Measurements from ENCODE around the gene TMEM158.

TMEM158 gene

DNA sequence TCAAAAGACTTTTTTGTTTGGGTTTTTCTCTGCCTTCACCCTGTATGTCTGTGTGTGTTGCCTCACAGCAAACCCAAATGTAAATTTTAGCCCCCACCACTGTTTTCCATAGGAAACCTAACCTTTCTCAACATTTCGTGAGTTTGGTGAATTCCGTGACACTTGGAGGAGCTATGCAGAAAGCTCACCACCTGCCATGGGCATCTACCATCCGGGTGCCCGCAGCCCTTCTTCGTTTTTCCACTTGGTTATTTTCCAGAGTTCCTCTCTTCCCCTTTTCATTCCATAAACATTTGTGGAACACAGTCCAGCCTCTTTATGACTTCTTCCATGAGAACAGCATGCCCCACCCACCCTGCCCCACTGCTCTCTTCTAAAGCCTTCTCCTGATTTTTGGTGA is 31.3 kb downstream of the TMEM158 start:
- TF ChIP-seq, protein P1, sequence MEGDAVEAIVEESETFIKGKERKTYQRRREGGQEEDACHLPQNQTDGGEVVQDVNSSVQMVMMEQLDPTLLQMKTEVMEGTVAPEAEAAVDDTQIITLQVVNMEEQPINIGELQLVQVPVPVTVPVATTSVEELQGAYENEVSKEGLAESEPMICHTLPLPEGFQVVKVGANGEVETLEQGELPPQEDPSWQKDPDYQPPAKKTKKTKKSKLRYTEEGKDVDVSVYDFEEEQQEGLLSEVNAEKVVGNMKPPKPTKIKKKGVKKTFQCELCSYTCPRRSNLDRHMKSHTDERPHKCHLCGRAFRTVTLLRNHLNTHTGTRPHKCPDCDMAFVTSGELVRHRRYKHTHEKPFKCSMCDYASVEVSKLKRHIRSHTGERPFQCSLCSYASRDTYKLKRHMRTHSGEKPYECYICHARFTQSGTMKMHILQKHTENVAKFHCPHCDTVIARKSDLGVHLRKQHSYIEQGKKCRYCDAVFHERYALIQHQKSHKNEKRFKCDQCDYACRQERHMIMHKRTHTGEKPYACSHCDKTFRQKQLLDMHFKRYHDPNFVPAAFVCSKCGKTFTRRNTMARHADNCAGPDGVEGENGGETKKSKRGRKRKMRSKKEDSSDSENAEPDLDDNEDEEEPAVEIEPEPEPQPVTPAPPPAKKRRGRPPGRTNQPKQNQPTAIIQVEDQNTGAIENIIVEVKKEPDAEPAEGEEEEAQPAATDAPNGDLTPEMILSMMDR (IDR thresholded peaks at IDR 0.05; ENCODE audit: insufficient read depth, low read length, poor library complexity, severe bottlenecking): no peak
- TF ChIP-seq EZH2phosphoT487 (conservative IDR thresholded peaks at IDR 0.05; ENCODE audit: low read length): no peak
- H2AFZ ChIP-seq (ENCODE audit: low read depth, low read length, severe bottlenecking): no peak overlapping the region
- no peaks in the 10 kb centered on the region for H3K27me3 ChIP-seq (ENCODE audit: low read length)
- no peaks in the 10 kb centered on the region for H3F3A ChIP-seq (ENCODE audit: insufficient read depth)
- no peaks in the 10 kb centered on the region for H3K9me2 ChIP-seq (replicated peaks; ENCODE audit: insufficient read depth, low read length)
- H3K4me3 ChIP-seq (ENCODE audit: insufficient read depth, low read length, poor library complexity, severe bottlenecking): no peak overlapping the region
- H3K9me3 ChIP-seq (ENCODE audit: insufficient read depth, low read length): no peaks in the 10 kb centered on the region
- no peaks in the 10 kb centered on the region for H3K36me3 ChIP-seq (ENCODE audit: low read length)
- no peak overlapping the region for H3K27ac ChIP-seq (ENCODE audit: low read depth, low read length)
- H3K9ac ChIP-seq (ENCODE audit: low read length): no peak overlapping the region
- no peaks in the 10 kb centered on the region for H4K20me1 ChIP-seq (ENCODE audit: low read depth, low read length)
- H3K4me2 ChIP-seq (ENCODE audit: low read depth, low read length, poor library complexity, severe bottlenecking): no peak overlapping the region
- H3K79me2 ChIP-seq (ENCODE audit: insufficient read depth, low read length): no peaks in the 10 kb centered on the region

DNA sequence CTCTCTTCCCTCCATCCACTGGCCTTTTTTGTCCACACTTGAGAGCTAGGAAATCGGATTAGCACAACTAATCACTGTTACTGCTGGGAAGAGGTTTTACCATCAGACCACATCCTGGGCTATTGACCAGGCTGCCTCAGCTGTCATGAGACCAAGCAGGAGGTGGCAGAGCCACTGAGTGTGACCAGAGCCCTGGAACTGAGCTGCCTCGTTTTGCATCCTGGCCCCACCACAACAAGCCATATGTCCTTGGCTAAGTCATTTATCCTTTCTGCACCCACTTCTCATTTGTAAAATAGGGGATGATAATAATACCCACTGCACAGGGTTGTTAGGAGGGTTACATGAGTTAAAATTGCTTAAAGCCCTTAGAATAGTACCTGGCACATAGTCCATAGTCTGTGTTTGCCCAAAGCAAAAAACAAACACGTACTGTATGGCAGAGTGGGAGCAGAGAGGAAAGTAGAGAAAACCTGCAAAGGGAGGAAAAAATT is 34.1 kb downstream of the TMEM158 start:
- no peak overlapping the region for H2AFZ ChIP-seq (ENCODE audit: low read depth, low read length, severe bottlenecking)
- no peaks in the 10 kb centered on the region for H4K20me1 ChIP-seq (ENCODE audit: low read depth, low read length)

DNA sequence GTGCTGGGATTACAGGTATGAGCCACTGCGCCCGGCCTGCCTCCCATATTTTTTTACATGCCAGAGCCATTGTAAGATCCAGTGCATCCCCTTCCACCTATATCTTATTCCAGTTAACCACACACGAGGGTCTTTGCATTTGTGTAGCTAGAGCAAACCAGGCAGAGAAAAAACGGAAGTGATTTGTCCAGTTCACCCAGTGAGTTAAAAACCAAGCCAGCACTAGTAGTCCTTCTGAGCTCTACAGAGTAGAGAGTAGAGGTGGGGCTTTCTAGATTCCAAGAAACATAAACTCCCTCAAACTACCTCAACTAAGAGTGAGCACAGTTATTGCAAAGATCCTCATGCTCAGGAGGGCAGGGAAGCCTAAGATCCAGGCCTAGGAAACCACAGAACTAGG is 34.7 kb downstream of the TMEM158 start:
- H3K4me3 ChIP-seq (ENCODE audit: insufficient read depth, low read length, poor library complexity, severe bottlenecking): no peak overlapping the region

More for the DNA sequence above, 34.1 kb downstream of the TMEM158 start:
- Histone ChIP-seq H3K4me2 (ENCODE audit: low read depth, low read length, poor library complexity, severe bottlenecking) (no peak overlapping the region), H3K27ac (ENCODE audit: low read depth, low read length) (no peak overlapping the region), H3K36me3 (ENCODE audit: low read length) (no peaks in the 10 kb centered on the region), H3K9me2 (replicated peaks; ENCODE audit: insufficient read depth, low read length) (no peaks in the 10 kb centered on the region), H3K27me3 (ENCODE audit: low read length) (no peaks in the 10 kb centered on the region), H3K79me2 (ENCODE audit: insufficient read depth, low read length) (no peaks in the 10 kb centered on the region), H3K9me3 (ENCODE audit: insufficient read depth, low read length) (no peaks in the 10 kb centered on the region), H3K9ac (ENCODE audit: low read length) (no peak overlapping the region), H3F3A (ENCODE audit: insufficient read depth) (no peaks in the 10 kb centered on the region), H3K4me3 (ENCODE audit: insufficient read depth, low read length, poor library complexity, severe bottlenecking) (no peak overlapping the region)
- TF ChIP-seq EZH2phosphoT487 (conservative IDR thresholded peaks at IDR 0.05; ENCODE audit: low read length): no peak
- TF ChIP-seq, protein P1 (IDR thresholded peaks at IDR 0.05; ENCODE audit: insufficient read depth, low read length, poor library complexity, severe bottlenecking): no peak

More for the DNA sequence above, 34.7 kb downstream of the TMEM158 start:
- Histone ChIP-seq H3K4me2 (ENCODE audit: low read depth, low read length, poor library complexity, severe bottlenecking) (no peak overlapping the region), H3K9ac (ENCODE audit: low read length) (no peak overlapping the region), H3F3A (ENCODE audit: insufficient read depth) (no peaks in the 10 kb centered on the region), H3K9me2 (replicated peaks; ENCODE audit: insufficient read depth, low read length) (no peaks in the 10 kb centered on the region), H3K27ac (ENCODE audit: low read depth, low read length) (no peak overlapping the region), H3K36me3 (ENCODE audit: low read length) (no peaks in the 10 kb centered on the region), H4K20me1 (ENCODE audit: low read depth, low read length) (no peaks in the 10 kb centered on the region), H2AFZ (ENCODE audit: low read depth, low read length, severe bottlenecking) (no peak overlapping the region), H3K27me3 (ENCODE audit: low read length) (no peaks in the 10 kb centered on the region), H3K9me3 (ENCODE audit: insufficient read depth, low read length) (no peaks in the 10 kb centered on the region), H3K79me2 (ENCODE audit: insufficient read depth, low read length) (no peaks in the 10 kb centered on the region)
- TF ChIP-seq EZH2phosphoT487 (conservative IDR thresholded peaks at IDR 0.05; ENCODE audit: low read length): no peak
- TF ChIP-seq, protein P1 (IDR thresholded peaks at IDR 0.05; ENCODE audit: insufficient read depth, low read length, poor library complexity, severe bottlenecking): no peak

Measured in SU-DHL-6 (cell line).